Measurements from ENCODE around the gene NUDT7.

Gene NUDT7

DNA sequence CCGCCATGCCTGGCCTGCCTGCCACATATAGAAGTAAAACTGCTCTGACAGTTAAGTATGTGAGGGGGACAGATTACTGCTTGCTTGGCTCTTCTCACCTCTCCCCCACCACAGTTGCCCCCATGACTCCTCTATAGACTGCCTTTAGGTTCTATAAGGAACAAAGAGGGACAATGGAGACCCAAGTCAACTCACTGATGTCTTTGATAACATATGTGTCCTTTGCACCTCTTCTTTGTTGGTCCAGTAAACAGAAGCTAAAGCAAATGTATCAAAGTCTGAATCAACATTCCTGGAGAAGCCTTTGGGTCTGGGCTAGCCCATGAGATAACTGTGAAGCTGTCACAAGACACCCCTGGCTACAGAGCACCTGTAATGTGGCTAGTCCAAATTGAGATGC is 27.1 kb downstream of the NUDT7 start:
- TF ChIP-seq, protein P1, sequence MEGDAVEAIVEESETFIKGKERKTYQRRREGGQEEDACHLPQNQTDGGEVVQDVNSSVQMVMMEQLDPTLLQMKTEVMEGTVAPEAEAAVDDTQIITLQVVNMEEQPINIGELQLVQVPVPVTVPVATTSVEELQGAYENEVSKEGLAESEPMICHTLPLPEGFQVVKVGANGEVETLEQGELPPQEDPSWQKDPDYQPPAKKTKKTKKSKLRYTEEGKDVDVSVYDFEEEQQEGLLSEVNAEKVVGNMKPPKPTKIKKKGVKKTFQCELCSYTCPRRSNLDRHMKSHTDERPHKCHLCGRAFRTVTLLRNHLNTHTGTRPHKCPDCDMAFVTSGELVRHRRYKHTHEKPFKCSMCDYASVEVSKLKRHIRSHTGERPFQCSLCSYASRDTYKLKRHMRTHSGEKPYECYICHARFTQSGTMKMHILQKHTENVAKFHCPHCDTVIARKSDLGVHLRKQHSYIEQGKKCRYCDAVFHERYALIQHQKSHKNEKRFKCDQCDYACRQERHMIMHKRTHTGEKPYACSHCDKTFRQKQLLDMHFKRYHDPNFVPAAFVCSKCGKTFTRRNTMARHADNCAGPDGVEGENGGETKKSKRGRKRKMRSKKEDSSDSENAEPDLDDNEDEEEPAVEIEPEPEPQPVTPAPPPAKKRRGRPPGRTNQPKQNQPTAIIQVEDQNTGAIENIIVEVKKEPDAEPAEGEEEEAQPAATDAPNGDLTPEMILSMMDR (IDR thresholded peaks at IDR 0.05; ENCODE audit: borderline replicate concordance, control extremely low read depth, extremely low read depth, insufficient read depth, missing control alignments): no peak
- DNase-seq (ENCODE audit: low spot score): no peak
- in situ Hi-C loops (cut with MboI; ENCODE audit: low sequenced_read_pairs, unreplicated experiment): no loop called here

DNA sequence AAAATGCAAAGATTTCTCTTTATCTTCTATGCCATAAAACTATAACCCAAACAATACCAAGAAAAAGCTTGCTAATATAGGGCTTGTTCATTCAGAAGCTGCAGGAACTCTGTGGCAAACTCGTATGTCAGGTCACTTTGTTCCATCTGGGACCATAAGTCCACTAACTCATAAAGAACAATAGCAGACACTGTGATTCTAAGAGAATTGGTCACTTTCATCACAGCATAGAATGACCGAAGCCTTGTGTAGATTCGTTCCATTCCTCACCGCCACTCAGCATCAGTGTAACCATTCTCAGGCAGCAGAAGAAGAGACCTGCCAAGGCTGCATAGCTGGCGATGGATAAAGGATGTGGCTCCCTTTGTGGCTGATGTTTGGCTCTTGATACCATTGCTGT is 35.7 kb downstream of the NUDT7 start:
- no peak for DNase-seq (ENCODE audit: low spot score)
- TF ChIP-seq, protein P1 (IDR thresholded peaks at IDR 0.05; ENCODE audit: borderline replicate concordance, control extremely low read depth, extremely low read depth, insufficient read depth, missing control alignments): no peak
- in situ Hi-C loops (cut with MboI; ENCODE audit: low sequenced_read_pairs, unreplicated experiment): no loop called here

DNA sequence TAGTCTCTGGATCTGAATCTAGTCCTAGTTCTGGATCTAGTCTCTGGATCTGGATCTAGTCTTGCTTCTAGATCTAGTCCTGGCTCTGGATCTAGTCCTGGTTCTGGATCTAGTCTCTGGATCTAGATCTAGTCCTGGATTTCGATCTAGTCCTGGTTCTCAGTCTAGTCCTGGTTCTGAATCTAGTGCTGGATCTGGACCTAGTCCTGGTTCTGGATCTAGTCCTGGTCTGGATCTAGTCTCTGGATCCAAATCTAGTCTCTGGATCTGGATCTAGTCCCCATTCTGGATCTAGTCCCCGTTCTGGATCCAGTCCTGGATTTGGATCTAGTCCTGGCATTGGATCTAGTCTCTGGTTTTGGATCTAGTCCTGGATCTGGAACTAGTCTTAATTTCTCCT is 36.2 kb downstream of the NUDT7 start:
- in situ Hi-C loops (cut with MboI; ENCODE audit: low sequenced_read_pairs, unreplicated experiment): no loop called here

DNA sequence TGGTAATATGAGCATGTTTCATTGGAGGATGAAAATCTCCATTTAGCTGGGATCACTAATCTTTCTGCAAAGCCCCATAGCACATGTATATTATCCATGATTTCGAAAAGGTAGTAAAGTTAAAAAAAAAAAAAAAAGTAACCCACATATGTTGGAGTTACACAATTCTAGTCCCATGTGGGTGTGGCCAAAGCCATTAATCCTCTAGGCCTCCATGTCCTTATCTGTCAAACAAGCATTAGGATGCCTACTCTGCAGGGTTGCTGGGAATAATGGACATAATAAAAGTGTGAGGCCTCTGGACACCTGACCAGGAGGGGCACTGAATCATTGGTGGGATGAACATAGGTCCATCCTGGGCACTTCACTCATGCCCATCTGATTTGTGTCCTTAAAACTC is 36.9 kb downstream of the NUDT7 start:
- DNase-seq (ENCODE audit: low spot score): no peak
- in situ Hi-C loops (cut with MboI; ENCODE audit: low sequenced_read_pairs, unreplicated experiment): no loop called here
- TF ChIP-seq, protein P1 (IDR thresholded peaks at IDR 0.05; ENCODE audit: borderline replicate concordance, control extremely low read depth, extremely low read depth, insufficient read depth, missing control alignments): no peak

More for the DNA sequence above, 36.2 kb downstream of the NUDT7 start:
- TF ChIP-seq, protein P1 (IDR thresholded peaks at IDR 0.05; ENCODE audit: borderline replicate concordance, control extremely low read depth, extremely low read depth, insufficient read depth, missing control alignments): no peak
- no peak for DNase-seq (ENCODE audit: low spot score)

DNA sequence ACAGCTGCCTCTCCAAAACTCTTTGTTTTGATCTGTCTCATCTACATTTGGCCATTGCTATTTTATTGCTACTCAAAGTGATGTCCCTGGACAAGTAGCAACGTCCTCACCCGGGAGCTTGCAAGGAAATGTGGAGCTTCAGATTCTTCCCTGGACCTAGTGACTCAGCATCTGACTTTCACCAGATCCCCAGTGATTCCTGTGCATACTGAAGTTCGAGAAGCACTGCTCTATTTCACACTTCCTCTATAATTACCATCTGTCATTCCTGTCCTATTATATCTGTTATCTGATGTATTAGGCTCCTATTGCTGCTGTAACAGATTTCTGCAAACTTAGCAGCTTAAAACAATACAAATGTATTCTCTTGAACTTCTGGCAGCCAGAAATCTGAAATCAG is 37.5 kb downstream of the NUDT7 start:
- TF ChIP-seq, protein P1 (IDR thresholded peaks at IDR 0.05; ENCODE audit: borderline replicate concordance, control extremely low read depth, extremely low read depth, insufficient read depth, missing control alignments): no peak
- no peak for DNase-seq (ENCODE audit: low spot score)
- in situ Hi-C loops (cut with MboI; ENCODE audit: low sequenced_read_pairs, unreplicated experiment): no loop called here

DNA sequence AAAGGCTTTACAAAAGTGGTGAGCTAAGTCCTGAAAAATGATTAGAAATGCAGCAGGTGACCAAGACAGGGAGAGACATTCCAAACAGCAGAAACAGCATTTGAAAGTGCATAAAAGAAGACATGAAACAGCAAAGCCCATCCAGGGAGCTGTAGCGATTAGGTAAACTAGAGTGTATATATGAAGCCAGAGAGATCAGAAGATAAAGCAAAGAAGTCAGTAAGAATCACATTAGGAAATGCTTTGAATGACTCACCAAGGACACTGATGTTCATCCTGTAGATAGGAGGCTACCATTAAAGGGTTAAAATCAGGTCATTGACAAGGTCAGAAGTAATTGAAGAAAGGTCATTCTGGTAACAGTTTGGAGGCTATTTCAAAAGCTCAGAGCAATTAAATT is 38.5 kb downstream of the NUDT7 start:
- TF ChIP-seq, protein P1 (IDR thresholded peaks at IDR 0.05; ENCODE audit: borderline replicate concordance, control extremely low read depth, extremely low read depth, insufficient read depth, missing control alignments): no peak
- DNase-seq (ENCODE audit: low spot score): no peak
- in situ Hi-C loops (cut with MboI; ENCODE audit: low sequenced_read_pairs, unreplicated experiment): no loop called here

DNA sequence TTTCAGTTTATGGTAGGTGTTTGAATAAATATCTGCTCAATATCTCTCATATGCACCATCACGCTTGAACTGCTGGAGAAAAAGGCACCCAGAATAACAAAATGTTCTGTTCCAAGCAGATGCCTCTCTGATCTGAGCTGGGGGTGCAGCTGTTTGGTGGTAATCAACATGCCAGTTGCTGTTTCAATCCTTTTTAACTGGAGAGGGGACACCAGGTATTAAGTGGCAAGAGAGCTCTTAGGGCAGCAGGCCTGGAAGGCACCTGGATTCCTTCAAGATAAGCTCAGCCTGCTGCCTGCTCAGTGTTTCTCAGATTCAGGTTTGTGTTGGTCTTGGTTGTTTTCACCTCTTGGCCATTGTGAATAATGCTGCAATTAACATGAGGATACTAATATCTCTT is 38.9 kb downstream of the NUDT7 start:
- no peak for DNase-seq (ENCODE audit: low spot score)
- TF ChIP-seq, protein P1 (IDR thresholded peaks at IDR 0.05; ENCODE audit: borderline replicate concordance, control extremely low read depth, extremely low read depth, insufficient read depth, missing control alignments): no peak
- in situ Hi-C loops (cut with MboI; ENCODE audit: low sequenced_read_pairs, unreplicated experiment): no loop called here

Data from GM13976 (cell line).